GM12801 (cell line): ENCODE data around the gene DDX19B.

Source experiments
- TF ChIP-seq, protein P1 (sequence below): IDR thresholded peaks from one replicate; pipeline ENCODE4 v1.5.1; 2011; ENCODE audit warnings: control low read depth; ENCODE audit not compliant: insufficient read length; ENCODE audit errors: extremely low read depth

The DDX19B gene

DNA sequence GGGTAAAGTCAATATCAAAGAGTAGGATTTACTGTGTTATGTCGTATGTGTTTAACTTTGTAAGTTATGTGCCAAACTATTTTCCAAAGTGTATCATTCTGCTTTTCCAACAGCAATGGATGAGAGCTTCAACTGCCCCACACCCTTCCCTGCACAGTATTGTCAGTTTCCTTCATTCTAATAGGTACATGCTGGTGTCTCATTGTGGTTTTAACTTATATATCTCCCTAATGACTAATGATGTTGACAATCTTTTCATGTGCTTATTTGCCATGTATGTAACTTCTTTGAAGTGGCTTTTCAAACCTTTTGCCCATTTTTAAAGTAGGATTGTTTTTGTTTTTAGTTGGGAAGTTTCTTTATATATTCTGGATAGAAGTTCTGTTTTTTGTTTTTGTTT lies 3.8 kb downstream of the DDX19B start:
- TF ChIP-seq, protein P1, sequence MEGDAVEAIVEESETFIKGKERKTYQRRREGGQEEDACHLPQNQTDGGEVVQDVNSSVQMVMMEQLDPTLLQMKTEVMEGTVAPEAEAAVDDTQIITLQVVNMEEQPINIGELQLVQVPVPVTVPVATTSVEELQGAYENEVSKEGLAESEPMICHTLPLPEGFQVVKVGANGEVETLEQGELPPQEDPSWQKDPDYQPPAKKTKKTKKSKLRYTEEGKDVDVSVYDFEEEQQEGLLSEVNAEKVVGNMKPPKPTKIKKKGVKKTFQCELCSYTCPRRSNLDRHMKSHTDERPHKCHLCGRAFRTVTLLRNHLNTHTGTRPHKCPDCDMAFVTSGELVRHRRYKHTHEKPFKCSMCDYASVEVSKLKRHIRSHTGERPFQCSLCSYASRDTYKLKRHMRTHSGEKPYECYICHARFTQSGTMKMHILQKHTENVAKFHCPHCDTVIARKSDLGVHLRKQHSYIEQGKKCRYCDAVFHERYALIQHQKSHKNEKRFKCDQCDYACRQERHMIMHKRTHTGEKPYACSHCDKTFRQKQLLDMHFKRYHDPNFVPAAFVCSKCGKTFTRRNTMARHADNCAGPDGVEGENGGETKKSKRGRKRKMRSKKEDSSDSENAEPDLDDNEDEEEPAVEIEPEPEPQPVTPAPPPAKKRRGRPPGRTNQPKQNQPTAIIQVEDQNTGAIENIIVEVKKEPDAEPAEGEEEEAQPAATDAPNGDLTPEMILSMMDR, result no peak

DNA sequence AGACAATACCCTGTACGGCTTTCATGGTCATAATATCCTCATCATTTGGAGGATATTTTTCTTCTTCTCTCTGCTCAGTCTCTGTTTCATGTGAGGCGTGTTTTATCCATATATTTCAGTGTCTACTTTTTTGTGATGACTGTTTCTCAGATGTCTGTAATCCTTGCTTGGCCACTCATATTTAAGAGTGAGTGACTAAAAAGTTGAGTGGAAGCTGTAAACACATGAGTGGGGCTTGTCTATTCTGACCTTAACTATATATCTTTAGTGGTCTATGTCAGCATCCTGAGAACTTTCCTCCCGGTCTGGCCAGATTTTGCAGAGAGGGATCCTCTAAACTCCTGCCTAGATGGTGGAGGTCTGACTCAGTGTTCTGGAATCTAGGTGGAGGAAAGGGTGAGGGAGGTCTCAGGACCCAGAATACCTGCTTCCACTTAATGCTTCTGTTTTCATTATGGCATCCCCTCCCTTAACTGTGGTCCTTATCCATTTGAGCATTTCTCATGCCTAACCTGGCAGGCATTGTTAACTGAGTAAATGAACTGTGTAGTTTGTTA lies 6.0 kb downstream of the DDX19B start:
- TF ChIP-seq, protein P1, result no peak

DNA sequence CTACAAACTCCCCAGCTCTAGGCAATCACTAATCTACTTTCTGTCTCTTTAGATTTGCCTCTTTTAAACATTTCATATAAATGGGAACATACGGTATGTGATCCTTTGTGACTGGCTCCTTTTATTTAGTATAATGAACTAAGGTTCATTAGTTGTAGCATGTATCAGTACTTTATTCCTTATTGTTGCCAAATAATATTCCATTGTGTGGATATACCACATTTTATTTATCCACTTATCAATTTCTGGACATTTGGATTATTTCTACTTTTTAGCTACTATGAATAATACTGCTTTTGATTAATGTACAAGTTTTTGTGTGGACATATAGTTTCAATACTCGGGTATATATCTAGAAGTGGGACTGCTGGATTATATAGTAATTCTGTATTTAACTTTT lies 7.9 kb downstream of the DDX19B start:
- TF ChIP-seq, protein P1, result no peak

DNA sequence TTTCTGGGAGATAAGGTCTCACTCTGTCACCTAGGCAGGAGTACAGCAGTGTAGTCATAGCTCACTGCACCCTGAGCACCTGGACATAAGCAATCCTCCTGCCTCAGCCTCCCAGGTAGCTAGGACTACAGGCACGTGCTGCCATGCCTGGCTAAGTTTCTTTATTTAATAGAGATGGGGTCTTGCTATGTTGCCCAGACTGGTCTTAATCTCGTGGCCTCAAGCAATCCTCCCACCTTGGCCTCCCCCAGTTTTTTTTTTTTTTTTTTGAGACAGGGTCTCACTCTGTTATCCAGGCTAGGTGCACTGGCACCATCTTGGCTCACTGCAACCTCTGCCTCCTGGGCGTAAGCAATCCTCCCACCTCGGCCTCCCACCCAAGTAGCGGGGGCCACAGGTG lies 21.1 kb downstream of the DDX19B start:
- TF ChIP-seq, protein P1, result no peak

DNA sequence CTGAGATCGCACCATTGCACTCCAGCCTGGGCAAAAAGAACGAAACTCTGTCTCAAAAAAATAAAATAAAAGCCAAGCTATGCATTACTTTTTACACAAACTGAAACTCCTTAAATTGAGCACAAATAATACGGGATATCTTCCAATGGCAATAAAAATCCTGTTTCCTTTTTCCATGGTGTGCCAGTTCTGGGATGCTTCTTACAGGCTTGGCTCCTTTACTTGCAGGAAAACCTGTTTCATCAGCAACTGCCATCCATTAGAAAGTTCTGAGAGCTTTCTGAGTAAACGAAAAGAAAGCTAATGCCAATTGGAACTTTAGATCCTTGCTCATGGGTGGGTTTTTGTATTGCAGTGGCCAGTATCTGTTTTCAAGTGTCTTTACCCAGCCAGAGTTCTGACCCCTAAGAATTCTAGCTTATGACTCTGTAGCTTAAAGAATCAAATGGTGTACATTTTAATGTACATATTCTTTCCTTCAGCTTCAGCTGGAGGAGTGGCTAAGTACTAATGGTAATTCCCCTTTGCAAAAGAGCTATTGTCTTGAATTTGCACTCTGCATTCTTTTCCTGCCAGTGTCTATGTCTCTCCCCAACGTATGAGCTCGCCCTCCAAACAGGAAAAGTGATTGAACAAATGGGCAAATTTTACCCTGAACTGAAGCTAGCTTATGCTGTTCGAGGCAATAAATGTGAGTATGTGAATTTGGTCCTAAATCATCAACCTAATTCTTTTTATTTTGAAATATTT lies 26.2 kb downstream of the DDX19B start:
- TF ChIP-seq, protein P1, result no peak

DNA sequence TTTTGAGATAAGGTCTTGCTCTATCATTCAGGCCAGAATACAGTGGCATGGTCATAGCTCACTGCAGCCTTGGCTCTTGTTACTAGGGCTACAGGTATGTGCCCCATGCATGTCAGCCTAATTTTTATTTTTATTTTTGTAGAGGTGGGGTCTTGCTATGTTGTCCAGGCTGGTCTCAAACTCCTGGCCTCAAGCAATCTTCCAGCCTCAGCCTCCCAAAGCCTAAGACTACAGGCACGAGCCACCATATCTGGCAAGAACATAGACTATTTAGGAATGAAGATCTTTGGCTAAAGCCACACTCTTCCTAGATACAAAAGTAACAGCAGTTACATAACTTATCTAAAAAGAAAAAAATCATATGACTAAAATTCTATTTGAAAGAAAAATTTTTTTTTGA lies 32.1 kb downstream of the DDX19B start:
- TF ChIP-seq, protein P1, result no peak

DNA sequence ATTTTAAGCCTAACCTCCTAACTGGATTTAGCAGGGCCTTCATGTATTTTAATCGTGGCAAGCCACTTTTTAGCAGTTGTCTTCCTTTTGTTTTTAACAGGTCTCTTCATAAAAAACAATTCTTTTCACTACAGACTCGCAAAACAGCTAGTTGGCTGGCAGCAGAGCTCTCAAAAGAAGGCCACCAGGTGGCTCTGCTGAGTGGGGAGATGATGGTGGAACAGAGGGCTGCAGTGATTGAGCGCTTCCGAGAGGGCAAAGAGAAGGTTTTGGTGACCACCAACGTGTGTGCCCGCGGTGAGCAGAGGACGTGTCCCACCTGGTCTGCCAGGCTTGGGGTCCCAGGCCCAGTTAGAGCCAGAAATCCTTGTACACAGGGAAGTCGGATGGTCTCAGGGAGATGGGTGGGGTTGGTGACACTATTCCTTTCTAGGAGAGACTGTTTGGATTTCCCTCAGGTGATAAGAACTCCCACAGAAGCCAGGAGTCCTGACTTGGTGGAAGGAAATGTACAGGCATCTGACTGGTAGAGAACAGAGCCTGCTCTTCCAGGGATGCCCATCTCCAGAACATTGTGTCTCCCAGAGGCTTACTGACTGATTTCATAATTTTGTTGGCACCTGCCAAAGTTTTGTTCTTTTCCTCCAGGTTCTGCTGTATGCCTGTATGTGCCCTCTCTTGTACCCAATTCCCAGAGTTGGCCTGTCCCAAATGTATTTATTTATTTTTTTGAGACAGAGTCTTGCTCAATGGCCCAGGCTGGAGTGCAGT lies 32.8 kb downstream of the DDX19B start:
- TF ChIP-seq, protein P1, result no peak
